HEK293T (cell line): ENCODE results near the gene SNRK.

Experiments used
- CTCF ChIA-PET: fragments of 350-600 bp; formaldehyde crosslinking; extraction: SDS; loops from one replicate; lab custom pipeline; 2021; ENCODE audit warnings: antibody characterized with exemption, inconsistent platforms; lab: Yijun Ruan, JAX
- POLR2A ChIA-PET: fragments of 350-600 bp; formaldehyde crosslinking; extraction: SDS; loops from one replicate; lab custom pipeline; 2020; ENCODE audit warnings: antibody characterized with exemption, inconsistent platforms; lab: Yijun Ruan, JAX
- DNase-seq: peaks from one replicate; pipeline ENCODE4 v3.0.0; 2012; ENCODE audit warnings: mixed read lengths; ENCODE audit errors: extremely low spot score
- ARNT ChIP-seq: fragments of 450-650 bp; IDR thresholded peaks from 2 replicates; pipeline ENCODE4 v1.6.1; 2017; ENCODE audit warnings: mild to moderate bottlenecking
- BHLHE40 ChIP-seq: fragments of 450-650 bp; IDR thresholded peaks from 2 replicates; pipeline ENCODE4 v1.6.1; 2016; ENCODE audit warnings: mild to moderate bottlenecking, moderate library complexity, borderline replicate concordance
- CTBP1 ChIP-seq: fragments of 450-650 bp; IDR thresholded peaks from 2 replicates; pipeline ENCODE4 v1.6.1; 2016; ENCODE audit warnings: borderline replicate concordance
- ELF4 ChIP-seq: fragments of 450-650 bp; IDR thresholded peaks from 2 replicates; pipeline ENCODE4 v1.6.1; 2017; ENCODE audit warnings: antibody characterized with exemption
- FOXA1 ChIP-seq: fragments of 450-650 bp; IDR thresholded peaks from 2 replicates; pipeline ENCODE4 v1.6.1; 2016; ENCODE audit warnings: mild to moderate bottlenecking
- FOXK2 ChIP-seq: fragments of 450-650 bp; IDR thresholded peaks from 2 replicates; pipeline ENCODE4 v1.6.1; 2016; ENCODE audit warnings: mild to moderate bottlenecking
- FOXM1 ChIP-seq: fragments of 450-650 bp; IDR thresholded peaks from 2 replicates; pipeline ENCODE4 v1.6.1; 2017; ENCODE audit warnings: mild to moderate bottlenecking, borderline replicate concordance
- HDGF ChIP-seq: fragments of 450-650 bp; IDR thresholded peaks from 2 replicates; pipeline ENCODE4 v1.6.1; 2017; ENCODE audit warnings: antibody characterized with exemption, borderline replicate concordance
- L3MBTL2 ChIP-seq: fragments of 450-650 bp; conservative IDR thresholded peaks from 2 replicates; pipeline ENCODE4 v1.6.1; 2016; ENCODE audit warnings: mild to moderate bottlenecking
- NFRKB ChIP-seq: fragments of 450-650 bp; IDR thresholded peaks from 2 replicates; pipeline ENCODE4 v1.6.1; 2016; ENCODE audit warnings: mild to moderate bottlenecking, moderate library complexity
- SP1 ChIP-seq: fragments of 450-650 bp; IDR thresholded peaks from 2 replicates; pipeline ENCODE4 v1.6.1; 2017
- SUZ12 ChIP-seq: fragments of 450-650 bp; IDR thresholded peaks from 2 replicates; pipeline ENCODE4 v1.6.1; 2016; ENCODE audit warnings: mild to moderate bottlenecking
- TARDBP ChIP-seq: fragments of 450-650 bp; IDR thresholded peaks from 2 replicates; pipeline ENCODE4 v1.6.1; 2016
- ZNF384 ChIP-seq: fragments of 450-650 bp; IDR thresholded peaks from 2 replicates; pipeline ENCODE4 v1.6.1; 2016
- TF ChIP-seq, protein P1 (sequence below): fragments of 450-650 bp; IDR thresholded peaks from 2 replicates; pipeline ENCODE4 v1.6.1; 2016

The SNRK gene

DNA sequence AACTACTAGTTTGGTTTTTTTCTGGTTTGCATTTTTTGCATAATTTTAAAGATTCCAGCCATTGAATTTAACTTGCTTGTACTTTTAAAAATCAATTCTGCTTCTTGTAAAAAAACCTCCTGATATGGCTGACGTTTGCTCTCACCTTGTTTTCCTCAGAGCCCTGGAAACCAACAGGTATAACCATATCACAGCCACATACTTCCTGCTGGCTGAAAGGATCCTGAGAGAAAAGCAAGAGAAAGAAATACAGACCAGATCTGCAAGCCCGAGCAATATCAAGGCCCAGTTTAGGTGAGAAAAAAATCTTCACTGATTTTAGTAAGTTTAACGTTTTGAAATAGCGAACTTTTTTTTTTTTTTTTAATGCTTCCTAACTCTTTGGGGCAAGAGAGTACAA is 56.8 kb downstream of the SNRK start:
- CTCF ChIA-PET = no interaction called here
- TF ChIP-seq BHLHE40 (no peak), L3MBTL2 (no peak)
- POLR2A ChIA-PET = no interaction called here
- no peak for DNase-seq

DNA sequence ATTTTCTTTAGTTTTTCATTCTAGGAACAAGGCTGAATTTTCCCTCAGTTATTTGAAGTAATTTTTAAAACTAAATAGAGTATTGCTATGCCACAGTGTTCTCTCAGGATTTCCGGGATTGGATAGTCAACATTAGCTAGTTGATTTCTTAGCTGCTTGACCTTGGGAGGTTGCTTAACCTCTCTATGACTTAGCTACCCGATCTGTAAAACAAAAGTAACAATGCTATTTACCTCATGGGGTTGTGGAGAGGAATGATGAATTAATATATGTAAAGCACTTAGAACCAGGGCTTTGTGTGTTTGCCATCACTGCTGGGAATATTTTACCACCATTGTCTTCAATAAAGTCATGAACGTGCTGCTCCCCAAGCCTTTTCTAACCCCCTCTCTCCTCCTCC is 57.5 kb downstream of the SNRK start:
- DNase-seq = no peak
- ChIA-PET POLR2A (no interaction called here), CTCF (no interaction called here)
- no peak for TF ChIP-seq FOXK2
- TF ChIP-seq BHLHE40 = no peak
- TF ChIP-seq SP1 = no peak
- no peak for TF ChIP-seq L3MBTL2
- TF ChIP-seq, protein P1, sequence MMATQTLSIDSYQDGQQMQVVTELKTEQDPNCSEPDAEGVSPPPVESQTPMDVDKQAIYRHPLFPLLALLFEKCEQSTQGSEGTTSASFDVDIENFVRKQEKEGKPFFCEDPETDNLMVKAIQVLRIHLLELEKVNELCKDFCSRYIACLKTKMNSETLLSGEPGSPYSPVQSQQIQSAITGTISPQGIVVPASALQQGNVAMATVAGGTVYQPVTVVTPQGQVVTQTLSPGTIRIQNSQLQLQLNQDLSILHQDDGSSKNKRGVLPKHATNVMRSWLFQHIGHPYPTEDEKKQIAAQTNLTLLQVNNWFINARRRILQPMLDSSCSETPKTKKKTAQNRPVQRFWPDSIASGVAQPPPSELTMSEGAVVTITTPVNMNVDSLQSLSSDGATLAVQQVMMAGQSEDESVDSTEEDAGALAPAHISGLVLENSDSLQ = no peak
- TF ChIP-seq SUZ12 = no peak
- no peak for TF ChIP-seq ELF4
- TF ChIP-seq ARNT = no peak
- no peak for TF ChIP-seq CTBP1
- no peak for TF ChIP-seq FOXM1
- TF ChIP-seq TARDBP = no peak
- no peak for TF ChIP-seq HDGF

DNA sequence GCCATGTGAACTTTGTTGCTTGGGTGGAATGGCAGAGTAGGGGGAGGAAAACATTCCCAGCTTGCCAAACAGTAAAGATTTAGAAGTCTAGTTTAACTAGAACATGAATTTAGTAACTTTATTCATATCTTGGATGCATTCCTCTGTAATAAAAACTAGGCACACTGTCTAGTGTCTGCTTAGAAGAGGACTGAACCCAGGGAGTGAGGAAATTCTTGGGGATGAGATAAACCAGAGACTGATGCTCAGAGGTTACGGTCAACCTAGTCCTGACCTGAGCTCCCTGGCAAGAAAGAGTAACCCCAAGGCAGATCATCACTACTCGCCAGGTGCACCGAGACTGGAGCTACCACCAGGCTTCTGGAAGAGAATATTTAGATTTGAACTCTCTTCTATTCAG is 58.2 kb downstream of the SNRK start:
- DNase-seq = no peak
- ChIA-PET POLR2A (no interaction called here), CTCF (no interaction called here)
- TF ChIP-seq TARDBP (no peak), HDGF (no peak), FOXA1 (no peak), ZNF384 (no peak), FOXM1 (no peak)
- TF ChIP-seq, protein P1 = no peak

DNA sequence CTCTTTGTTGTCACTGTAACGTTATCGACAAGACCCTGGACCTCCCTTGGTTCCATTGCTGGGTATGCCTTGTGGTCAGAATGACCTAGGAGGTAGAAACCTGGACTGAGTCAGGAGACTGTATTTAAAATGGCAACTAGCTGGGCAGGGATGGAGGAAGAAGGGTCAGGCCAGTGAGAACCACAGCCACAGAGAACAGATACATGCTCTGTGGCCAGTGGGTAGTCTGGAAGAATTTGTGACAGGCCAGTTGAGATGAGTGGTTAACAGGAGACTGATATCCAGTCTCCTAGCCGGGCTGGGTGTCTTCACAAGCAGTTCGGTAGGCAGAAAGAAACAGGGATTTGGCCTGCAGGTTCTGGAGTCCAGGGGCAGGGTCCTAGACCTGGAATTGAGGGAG is 58.9 kb downstream of the SNRK start:
- ChIA-PET CTCF (interaction anchor here (0.7 kb wide), 1 partner anchor 11 kb away, joined by 3 read pairs; no protein-coding TSS in a partner anchor), POLR2A (no interaction called here)

DNA sequence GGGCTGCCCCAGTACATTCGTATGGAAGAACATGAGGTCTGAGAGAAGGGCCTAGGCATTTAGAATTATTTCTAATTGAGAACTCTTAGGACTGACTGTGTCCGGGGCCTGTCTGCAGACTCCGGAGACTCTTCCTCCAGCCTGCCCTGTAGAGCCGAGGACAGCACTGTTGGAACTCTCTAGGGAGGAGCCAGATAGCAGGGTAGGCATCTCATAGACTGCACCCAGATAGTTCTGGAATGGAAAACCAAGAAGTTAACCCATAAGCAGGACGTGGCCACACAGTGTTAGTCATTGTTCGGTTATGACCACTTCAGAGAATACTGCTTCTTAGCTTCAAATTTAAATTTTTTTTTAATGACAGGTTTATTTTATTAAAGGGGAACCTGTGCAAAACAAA is 59.5 kb downstream of the SNRK start:
- POLR2A ChIA-PET = no interaction called here
- TF ChIP-seq, protein P1 = no peak
- no peak for DNase-seq
- CTCF ChIA-PET = interaction anchor here (0.7 kb wide), 1 partner anchor 12 kb away, joined by 3 read pairs; no protein-coding TSS in a partner anchor

More for the DNA sequence above, 58.9 kb downstream of the SNRK start:
- TF ChIP-seq, protein P1 = no peak
- TF ChIP-seq FOXA1 = no peak
- TF ChIP-seq BHLHE40 = no peak
- no peak for TF ChIP-seq ELF4
- no peak for TF ChIP-seq HDGF
- TF ChIP-seq TARDBP = no peak
- no peak for TF ChIP-seq SUZ12
- no peak for TF ChIP-seq ARNT
- TF ChIP-seq ZNF384 = no peak
- TF ChIP-seq NFRKB = no peak
- TF ChIP-seq SP1 = no peak
- no peak for TF ChIP-seq FOXK2
- TF ChIP-seq CTBP1 = no peak
- DNase-seq = no peak

DNA sequence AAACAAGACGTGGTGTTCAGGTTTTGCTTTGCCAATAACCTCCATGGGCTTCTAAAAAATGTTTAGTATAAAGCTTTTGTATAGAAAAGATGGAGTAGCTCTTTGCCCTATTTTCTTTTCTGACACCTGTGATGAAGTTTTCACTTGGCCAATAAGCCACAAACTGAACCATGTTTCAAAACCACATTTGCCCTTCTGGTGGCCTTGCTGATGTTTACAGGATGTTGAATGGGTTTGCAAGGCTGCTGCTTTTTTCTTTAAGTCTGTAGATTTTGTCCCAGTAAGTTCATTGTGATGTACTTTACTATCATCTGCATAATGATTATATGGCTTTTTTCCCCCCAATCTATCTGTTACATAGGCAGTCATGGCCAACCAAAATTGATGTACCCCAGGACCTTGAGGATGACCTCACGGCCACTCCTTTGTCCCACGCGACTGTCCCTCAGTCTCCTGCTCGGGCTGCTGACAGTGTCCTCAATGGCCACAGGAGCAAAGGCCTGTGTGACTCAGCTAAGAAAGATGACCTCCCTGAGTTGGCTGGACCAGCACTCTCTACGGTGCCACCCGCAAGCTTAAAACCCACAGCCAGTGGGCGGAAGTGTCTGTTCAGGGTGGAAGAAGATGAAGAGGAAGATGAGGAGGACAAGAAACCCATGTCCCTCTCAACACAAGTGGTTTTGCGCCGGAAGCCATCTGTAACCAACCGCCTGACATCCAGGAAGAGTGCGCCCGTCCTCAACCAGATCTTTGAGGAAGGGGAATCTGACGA is 60.8 kb downstream of the SNRK start:
- CTCF ChIA-PET = no interaction called here
- POLR2A ChIA-PET = no interaction called here
- TF ChIP-seq HDGF (no peak), BHLHE40 (no peak), CTBP1 (no peak), NFRKB (no peak)
- DNase-seq = no peak

DNA sequence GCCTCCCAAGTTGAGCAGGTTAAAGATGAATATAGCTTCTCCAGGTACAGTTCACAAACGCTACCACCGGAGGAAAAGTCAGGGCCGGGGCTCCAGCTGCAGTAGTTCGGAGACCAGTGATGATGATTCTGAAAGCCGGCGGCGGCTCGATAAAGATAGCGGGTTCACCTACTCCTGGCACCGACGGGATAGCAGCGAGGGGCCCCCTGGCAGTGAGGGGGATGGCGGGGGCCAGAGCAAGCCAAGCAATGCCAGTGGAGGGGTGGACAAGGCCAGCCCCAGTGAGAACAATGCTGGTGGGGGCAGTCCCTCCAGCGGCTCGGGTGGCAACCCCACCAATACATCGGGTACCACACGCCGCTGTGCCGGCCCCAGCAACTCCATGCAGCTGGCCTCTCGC is 61.4 kb downstream of the SNRK start:
- TF ChIP-seq BHLHE40 (no peak), ARNT (no peak), TARDBP (no peak), SP1 (no peak), ELF4 (no peak)
- no peak for DNase-seq
- CTCF ChIA-PET = no interaction called here
- POLR2A ChIA-PET = no interaction called here
